PC-3 (cell line): Measurements from ENCODE around the gene TMPRSS11E. TPM values are rescaled to one million over a fixed set of nuclear protein-coding genes. Genes with fewer than 3 reads are reported as not detected.

ENCODE experiments used
- ATAC-seq: fragments of 200-7000 bp; cut with Tn5 transposase; 2 replicates; pipeline ENCODE4 v1.9.1; 2020; ENCODE audit warnings: mild to moderate bottlenecking, moderate library complexity
- BruUV-seq: library from RNA; stranded (reverse); fragments of 400-500 nt; replicated peaks from 2 replicates; lab custom pipeline; 2021; lab: Mats Ljungman, UMichigan
- CTCF ChIA-PET: fragments of 300-600 bp; sonication (Branson Sonifier 250); formaldehyde crosslinking; loops from one replicate; lab custom pipeline; 2022; ENCODE audit warnings: antibody characterized with exemption; lab: Charles Lee
- POLR2A ChIA-PET: fragments of 300-600 bp; sonication (Branson Sonifier 250); formaldehyde crosslinking; loops from one replicate; lab custom pipeline; 2022; ENCODE audit warnings: antibody characterized with exemption; ENCODE audit not compliant: unreplicated experiment; lab: Charles Lee
- DNase-seq: peaks from one replicate; pipeline ENCODE4 v3.0.0-alpha.2; 2015
- H2AFZ ChIP-seq: fragments of 300-600 bp; sonication (generic); 2 replicates; pipeline ENCODE4 v1.6.0; 2016; ENCODE audit warnings: antibody characterized with exemption, low read length
- H3F3A ChIP-seq: fragments of 300-600 bp; sonication (generic); one replicate; pipeline ENCODE4 v1.6.0; 2017; ENCODE audit warnings: antibody characterized with exemption, low read length, control low read depth, mild to moderate bottlenecking; ENCODE audit not compliant: unreplicated experiment
- H3K27ac ChIP-seq: fragments of 300-600 bp; sonication (generic); 2 replicates; pipeline ENCODE4 v1.5.1; 2016; ENCODE audit warnings: mild to moderate bottlenecking, low read length
- H3K27me3 ChIP-seq: fragments of 300-600 bp; sonication (generic); 2 replicates; pipeline ENCODE4 v1.6.1; 2016; ENCODE audit warnings: low read length, mixed read lengths
- H3K36me3 ChIP-seq: fragments of 300-600 bp; sonication (generic); 2 replicates; pipeline ENCODE4 v1.6.1; 2016; ENCODE audit warnings: low read depth, mixed run types, low read length, mixed read lengths
- H3K4me1 ChIP-seq: fragments of 300-600 bp; sonication (generic); 2 replicates; pipeline ENCODE4 v1.5.1; 2016; ENCODE audit warnings: low read length; ENCODE audit not compliant: insufficient read depth
- H3K4me2 ChIP-seq: fragments of 300-600 bp; sonication (generic); 2 replicates; pipeline ENCODE4 v1.6.0; 2016; ENCODE audit warnings: low read length
- H3K4me3 ChIP-seq: fragments of 300-600 bp; sonication (generic); 2 replicates; pipeline ENCODE4 v1.5.1; 2016; ENCODE audit warnings: mild to moderate bottlenecking, low read length, mixed read lengths
- H3K79me2 ChIP-seq: fragments of 300-600 bp; sonication (generic); 2 replicates; pipeline ENCODE4 v1.6.1; 2017; ENCODE audit warnings: low read length, mixed read lengths
- H3K9ac ChIP-seq: fragments of 300-600 bp; sonication (generic); 2 replicates; pipeline ENCODE4 v1.6.0; 2016; ENCODE audit warnings: mild to moderate bottlenecking, low read length
- H3K9me2 ChIP-seq: fragments of 300-600 bp; sonication (generic); replicated peaks from 2 replicates; pipeline ENCODE4 v1.6.1; 2016; ENCODE audit warnings: mixed run types, low read length, mixed read lengths
- H3K9me3 ChIP-seq: fragments of 300-600 bp; sonication (generic); 2 replicates; pipeline ENCODE4 v1.6.1; 2016; ENCODE audit warnings: low read length, mixed read lengths
- H4K20me1 ChIP-seq: fragments of 300-600 bp; sonication (generic); 2 replicates; pipeline ENCODE4 v1.6.1; 2016; ENCODE audit warnings: low read length, mixed read lengths
- EZH2 ChIP-seq: fragments of 300-600 bp; sonication (generic); IDR thresholded peaks from one replicate; pipeline ENCODE4 v1.6.1; 2017; ENCODE audit warnings: antibody characterized with exemption, mild to moderate bottlenecking, low read length; ENCODE audit not compliant: unreplicated experiment
- EZH2phosphoT487 ChIP-seq: fragments of 300-600 bp; sonication (generic); IDR thresholded peaks from 2 replicates; pipeline ENCODE4 v1.6.1; 2018; ENCODE audit warnings: mild to moderate bottlenecking, antibody characterized with exemption, low read length, borderline replicate concordance
- intact Hi-C: fragments of 100-400 bp; cut with micrococcal nuclease; formaldehyde crosslinking; loops from 2 replicates; pipeline ENCODE4 v1.9.0; 2023
- total RNA-seq: library from RNA; depleted of rRNA; stranded (reverse); fragments of >200 nt; gene quantifications from 2 replicates; pipeline ENCODE4 v1.2.3, GENCODE V29; 2014
- TF ChIP-seq, protein P1 (sequence below): fragments of 300-600 bp; sonication (generic); conservative IDR thresholded peaks from 2 replicates; pipeline ENCODE4 v1.5.1; 2017; ENCODE audit warnings: antibody characterized with exemption, low read depth, mild to moderate bottlenecking, low read length

The TMPRSS11E gene
- total RNA-seq, 1 experiment from 2014 or later = not detected

DNA sequence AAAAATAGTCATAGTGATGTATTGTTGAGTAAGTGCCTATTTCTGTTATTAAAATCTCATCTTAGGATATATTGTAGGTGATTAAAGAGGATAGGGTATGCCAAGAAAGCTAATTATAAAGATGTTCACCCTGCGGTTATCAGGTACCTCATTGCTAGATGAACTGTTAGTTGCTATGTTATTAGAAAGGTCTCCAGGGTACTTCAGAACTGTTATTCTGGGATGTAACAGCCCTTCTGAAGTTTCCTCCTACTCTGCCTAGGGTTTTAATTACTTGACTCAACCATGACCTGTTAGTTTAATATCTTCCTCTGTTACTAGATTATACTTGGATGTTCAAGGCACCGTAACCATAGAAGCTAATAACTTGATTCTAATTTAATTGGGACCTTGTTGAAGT lies 15.4 kb downstream of the TMPRSS11E start:
- H3K4me3 ChIP-seq = no peak overlapping the region
- H3K36me3 ChIP-seq = no peaks in the 10 kb centered on the region
- ChIA-PET POLR2A (no interaction called here), CTCF (no interaction called here)
- no TSS peak for BruUV-seq
- no peaks in the 10 kb centered on the region for H3K27me3 ChIP-seq
- ATAC-seq (peak; percentile 1; the same call in 1 of the 2 replicates), DNase-seq (no peak)
- H3K79me2 ChIP-seq = no peaks in the 10 kb centered on the region
- peaks cover 55% of the 10 kb centered on the region for H3K4me1 ChIP-seq
- H3K9me2 ChIP-seq = no peaks in the 10 kb centered on the region
- no peak overlapping the region; the same call in 1 of the 2 replicates for H3K4me2 ChIP-seq
- TF ChIP-seq, protein P1, sequence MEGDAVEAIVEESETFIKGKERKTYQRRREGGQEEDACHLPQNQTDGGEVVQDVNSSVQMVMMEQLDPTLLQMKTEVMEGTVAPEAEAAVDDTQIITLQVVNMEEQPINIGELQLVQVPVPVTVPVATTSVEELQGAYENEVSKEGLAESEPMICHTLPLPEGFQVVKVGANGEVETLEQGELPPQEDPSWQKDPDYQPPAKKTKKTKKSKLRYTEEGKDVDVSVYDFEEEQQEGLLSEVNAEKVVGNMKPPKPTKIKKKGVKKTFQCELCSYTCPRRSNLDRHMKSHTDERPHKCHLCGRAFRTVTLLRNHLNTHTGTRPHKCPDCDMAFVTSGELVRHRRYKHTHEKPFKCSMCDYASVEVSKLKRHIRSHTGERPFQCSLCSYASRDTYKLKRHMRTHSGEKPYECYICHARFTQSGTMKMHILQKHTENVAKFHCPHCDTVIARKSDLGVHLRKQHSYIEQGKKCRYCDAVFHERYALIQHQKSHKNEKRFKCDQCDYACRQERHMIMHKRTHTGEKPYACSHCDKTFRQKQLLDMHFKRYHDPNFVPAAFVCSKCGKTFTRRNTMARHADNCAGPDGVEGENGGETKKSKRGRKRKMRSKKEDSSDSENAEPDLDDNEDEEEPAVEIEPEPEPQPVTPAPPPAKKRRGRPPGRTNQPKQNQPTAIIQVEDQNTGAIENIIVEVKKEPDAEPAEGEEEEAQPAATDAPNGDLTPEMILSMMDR = no peak
- no peak for TF ChIP-seq EZH2
- H3K9ac ChIP-seq = no peak overlapping the region
- intact Hi-C loops = loop anchor here (5.0 kb wide), 1 partner anchor 85 kb away; no protein-coding TSS in a partner anchor
- no peaks in the 10 kb centered on the region for H3K9me3 ChIP-seq
- no peaks in the 10 kb centered on the region for H4K20me1 ChIP-seq
- H3K27ac ChIP-seq = peak overlapping the region; percentile 61
- H2AFZ ChIP-seq = no peak overlapping the region
- peaks cover 5% of the 10 kb centered on the region for H3F3A ChIP-seq

DNA sequence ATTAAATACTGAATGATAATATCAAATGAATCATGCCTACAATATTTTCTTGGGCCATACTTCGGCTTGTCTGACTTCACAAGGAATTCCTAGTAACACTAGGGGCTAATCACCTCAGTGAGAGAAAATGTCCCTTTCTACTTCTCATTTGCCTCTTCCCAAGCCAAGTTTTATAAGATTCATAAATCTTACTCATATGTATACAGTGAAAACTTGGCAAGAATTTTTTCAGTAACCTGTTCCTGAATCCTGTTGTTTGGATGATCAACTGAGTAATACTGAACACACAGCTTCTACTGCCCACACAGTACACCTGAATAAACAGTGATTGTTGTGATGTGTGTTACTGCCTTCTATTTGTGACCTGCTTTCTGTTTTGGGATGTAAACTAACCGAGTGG lies 16.5 kb downstream of the TMPRSS11E start:
- Histone ChIP-seq H3K9ac (no peak overlapping the region), H3F3A (peaks cover 5% of the 10 kb centered on the region), H3K4me2 (peak overlapping the region; percentile 68), H3K36me3 (no peaks in the 10 kb centered on the region), H3K9me3 (no peaks in the 10 kb centered on the region), H3K4me3 (no peak overlapping the region; the same call in 1 of the 2 replicates), H3K79me2 (no peaks in the 10 kb centered on the region), H3K27ac (peak overlapping the region; percentile 61), H3K4me1 (peaks cover 55% of the 10 kb centered on the region), H3K27me3 (no peaks in the 10 kb centered on the region), H4K20me1 (no peaks in the 10 kb centered on the region), H3K9me2 (no peaks in the 10 kb centered on the region), H2AFZ (no peak overlapping the region)
- DNase-seq (peak; percentile 98), ATAC-seq (peak; percentile 81)
- intact Hi-C loops = loop anchor here (5.0 kb wide), 1 partner anchor 86 kb away; no protein-coding TSS in a partner anchor
- ChIA-PET CTCF (interaction anchor here (0.9 kb wide), 1 partner anchor 88 kb away, joined by 3 read pairs; no protein-coding TSS in a partner anchor), POLR2A (no interaction called here)
- TF ChIP-seq EZH2phosphoT487 (no peak), EZH2 (no peak)
- TF ChIP-seq, protein P1 = no peak
- BruUV-seq = no TSS peak

DNA sequence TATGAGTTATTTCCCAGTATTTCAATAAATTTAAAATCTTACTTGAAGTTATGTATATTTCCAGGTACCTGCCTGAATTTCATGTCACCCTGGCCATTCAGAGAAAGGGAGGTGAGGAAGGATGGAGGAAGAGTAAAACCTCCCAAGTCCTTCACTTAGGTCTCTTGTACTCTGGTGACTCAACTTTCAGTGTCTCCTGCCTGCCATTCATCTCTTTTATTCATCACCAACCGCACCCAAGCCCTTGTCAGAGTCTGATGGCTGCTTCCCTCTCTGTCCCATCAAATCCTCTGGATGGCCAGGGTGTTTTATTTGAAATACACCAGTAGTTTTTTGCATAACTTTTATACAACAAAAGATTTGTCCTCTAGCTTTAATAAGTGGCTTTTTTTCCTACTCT lies 17.8 kb downstream of the TMPRSS11E start:
- H3K36me3 ChIP-seq = no peaks in the 10 kb centered on the region
- no peak overlapping the region for H2AFZ ChIP-seq
- H3K4me3 ChIP-seq = no peak overlapping the region
- no peaks in the 10 kb centered on the region for H3K79me2 ChIP-seq
- no peaks in the 10 kb centered on the region for H3K9me2 ChIP-seq
- no peaks in the 10 kb centered on the region for H3K9me3 ChIP-seq
- peak; percentile 62 for DNase-seq
- peaks cover 5% of the 10 kb centered on the region for H3F3A ChIP-seq
- no peak for ATAC-seq
- H3K27me3 ChIP-seq = no peaks in the 10 kb centered on the region
- no peak overlapping the region for H3K9ac ChIP-seq
- peaks cover 55% of the 10 kb centered on the region for H3K4me1 ChIP-seq
- no TSS peak for BruUV-seq
- ChIA-PET POLR2A (no interaction called here), CTCF (no interaction called here)
- peak overlapping the region; percentile 68 for H3K4me2 ChIP-seq
- no peaks in the 10 kb centered on the region for H4K20me1 ChIP-seq
- H3K27ac ChIP-seq = peak overlapping the region; percentile 61
- TF ChIP-seq, protein P1 = no peak
- TF ChIP-seq EZH2phosphoT487 = no peak
- TF ChIP-seq EZH2 = no peak
- intact Hi-C loops = no loop called here
